GM12873 (cell line): ENCODE measurements around the gene LOXHD1.

ENCODE experiments used
- TF ChIP-seq, protein P1 (sequence below): IDR thresholded peaks from 2 replicates; pipeline ENCODE4 v1.5.1; 2012; ENCODE audit warnings: low read depth, mild to moderate bottlenecking, moderate library complexity, low read length, control low read depth; ENCODE audit not compliant: insufficient read depth; ENCODE audit errors: missing control alignments

The LOXHD1 gene

DNA sequence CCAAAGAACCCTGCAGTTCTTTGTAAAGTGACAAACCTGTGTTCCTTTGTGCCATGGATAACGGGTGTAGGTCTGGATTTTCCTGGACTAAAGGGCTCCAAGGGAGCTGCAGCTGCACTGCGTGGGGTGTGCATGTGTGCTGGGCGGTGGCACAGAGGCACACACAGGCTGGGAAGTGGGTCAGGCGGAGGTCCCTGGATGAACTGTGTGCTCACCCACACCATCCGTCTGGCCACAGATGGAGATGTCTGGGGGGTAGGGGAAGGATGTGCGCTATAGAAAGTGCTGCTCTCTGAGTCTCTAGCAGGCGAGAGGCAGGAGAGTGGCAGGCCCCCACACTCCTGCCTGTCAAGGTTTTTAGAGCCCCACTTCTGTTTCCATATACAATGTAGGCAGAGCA is 137.2 kb downstream of the LOXHD1 start:
- TF ChIP-seq, protein P1, sequence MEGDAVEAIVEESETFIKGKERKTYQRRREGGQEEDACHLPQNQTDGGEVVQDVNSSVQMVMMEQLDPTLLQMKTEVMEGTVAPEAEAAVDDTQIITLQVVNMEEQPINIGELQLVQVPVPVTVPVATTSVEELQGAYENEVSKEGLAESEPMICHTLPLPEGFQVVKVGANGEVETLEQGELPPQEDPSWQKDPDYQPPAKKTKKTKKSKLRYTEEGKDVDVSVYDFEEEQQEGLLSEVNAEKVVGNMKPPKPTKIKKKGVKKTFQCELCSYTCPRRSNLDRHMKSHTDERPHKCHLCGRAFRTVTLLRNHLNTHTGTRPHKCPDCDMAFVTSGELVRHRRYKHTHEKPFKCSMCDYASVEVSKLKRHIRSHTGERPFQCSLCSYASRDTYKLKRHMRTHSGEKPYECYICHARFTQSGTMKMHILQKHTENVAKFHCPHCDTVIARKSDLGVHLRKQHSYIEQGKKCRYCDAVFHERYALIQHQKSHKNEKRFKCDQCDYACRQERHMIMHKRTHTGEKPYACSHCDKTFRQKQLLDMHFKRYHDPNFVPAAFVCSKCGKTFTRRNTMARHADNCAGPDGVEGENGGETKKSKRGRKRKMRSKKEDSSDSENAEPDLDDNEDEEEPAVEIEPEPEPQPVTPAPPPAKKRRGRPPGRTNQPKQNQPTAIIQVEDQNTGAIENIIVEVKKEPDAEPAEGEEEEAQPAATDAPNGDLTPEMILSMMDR, result no peak

DNA sequence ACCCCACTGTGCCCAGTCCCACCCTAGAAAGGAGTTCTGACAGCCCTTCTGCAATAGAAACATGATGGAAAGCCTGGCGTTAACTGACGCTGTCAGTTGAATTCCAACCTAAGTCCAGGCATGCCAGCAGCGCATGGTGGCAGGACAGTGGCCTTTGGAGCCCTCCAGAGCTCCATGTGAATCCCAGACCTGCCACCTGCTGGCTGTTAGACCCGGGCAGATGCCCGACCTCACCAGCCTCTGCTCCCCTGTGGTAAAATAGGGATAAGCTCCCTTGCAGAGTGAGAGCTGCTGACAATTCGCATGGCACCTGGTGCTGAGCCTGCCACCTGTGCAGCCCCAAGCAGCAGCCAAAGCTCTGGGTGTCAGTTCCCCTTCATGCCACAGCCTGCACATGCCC is 138.6 kb downstream of the LOXHD1 start:
- TF ChIP-seq, protein P1, result peak; percentile 15

DNA sequence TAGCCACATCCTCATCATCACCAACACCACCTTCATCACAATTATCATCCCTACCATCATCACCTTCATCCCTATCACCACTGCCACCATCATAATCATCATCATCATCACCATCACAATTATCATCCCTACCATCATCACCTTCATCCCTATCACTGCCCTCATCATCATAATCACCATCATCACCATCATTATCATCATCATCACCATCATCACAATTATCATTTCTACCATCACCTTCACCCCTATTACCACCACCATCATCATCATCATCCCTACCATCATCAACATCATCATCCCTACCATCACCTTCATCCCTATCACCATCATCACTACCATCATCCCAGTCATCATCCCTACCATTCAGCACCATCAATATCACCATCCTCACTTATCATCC is 140.5 kb downstream of the LOXHD1 start:
- TF ChIP-seq, protein P1, result no peak

DNA sequence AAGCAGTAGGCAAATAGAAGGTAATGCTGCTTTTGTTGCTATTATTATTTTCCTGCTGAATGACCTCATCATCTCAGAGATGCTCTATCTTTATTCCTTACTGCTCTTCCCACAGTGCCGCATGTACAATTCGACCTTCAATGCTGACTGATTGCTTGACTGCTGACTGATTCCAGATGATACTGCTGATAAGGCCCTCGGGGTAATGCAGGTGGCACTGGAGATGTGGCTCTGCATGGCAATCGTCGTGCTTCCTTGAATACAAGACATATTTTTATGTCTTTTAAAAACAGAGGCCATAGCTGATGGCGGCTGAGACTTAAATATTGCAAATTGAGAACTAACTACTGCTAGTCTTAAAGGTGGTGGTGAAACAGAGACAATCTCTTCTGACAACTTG is 146.6 kb downstream of the LOXHD1 start:
- TF ChIP-seq, protein P1, result no peak

DNA sequence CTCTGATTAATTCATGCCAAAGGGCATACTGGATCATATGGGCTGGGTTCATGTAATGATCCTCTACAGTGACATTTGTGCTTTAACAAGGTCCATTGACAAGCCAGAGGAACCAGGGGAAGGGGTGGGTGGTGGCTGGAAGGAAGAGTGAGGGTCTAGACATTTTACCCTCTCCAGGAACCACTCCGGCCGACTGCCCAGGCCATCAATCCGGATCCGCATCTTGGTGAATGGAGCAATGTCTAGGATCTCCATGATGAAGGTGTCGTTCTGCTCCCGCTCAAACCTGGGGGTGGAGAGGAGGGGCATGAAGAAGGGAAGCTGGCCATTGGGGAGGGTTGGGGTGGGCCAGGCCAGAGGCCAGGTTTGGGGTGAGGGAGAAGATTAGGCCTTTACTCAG is 147.5 kb downstream of the LOXHD1 start:
- TF ChIP-seq, protein P1, result no peak

DNA sequence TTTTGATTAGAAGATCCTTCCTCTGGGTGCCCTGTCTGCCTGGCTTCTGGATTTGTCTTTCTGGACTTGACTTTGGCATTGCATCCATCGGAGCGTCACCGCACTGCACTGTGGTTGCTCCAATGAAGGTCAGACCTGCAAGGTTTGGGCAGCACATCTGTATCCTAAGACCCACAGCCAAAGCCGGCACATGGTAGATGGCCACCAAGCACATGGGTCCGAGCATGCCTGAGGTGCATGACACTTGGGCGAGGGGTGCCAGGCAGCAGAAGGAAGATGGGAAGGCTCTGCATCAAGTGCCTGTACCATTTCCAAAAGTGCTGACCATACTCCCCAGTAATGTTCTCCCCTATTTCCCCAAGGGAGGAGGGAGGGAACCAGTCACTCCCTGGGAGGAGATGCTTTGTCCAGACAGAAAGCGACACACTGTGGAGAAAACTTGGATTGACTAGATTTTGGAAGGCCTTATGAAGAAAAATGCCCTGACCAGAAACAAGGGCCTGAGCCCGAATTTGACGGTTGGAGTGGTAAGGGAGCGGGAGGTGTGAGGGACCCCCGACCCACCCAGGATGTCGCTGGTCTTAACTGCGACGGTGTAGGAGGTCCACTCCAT is 149.9 kb downstream of the LOXHD1 start:
- TF ChIP-seq, protein P1, result no peak

DNA sequence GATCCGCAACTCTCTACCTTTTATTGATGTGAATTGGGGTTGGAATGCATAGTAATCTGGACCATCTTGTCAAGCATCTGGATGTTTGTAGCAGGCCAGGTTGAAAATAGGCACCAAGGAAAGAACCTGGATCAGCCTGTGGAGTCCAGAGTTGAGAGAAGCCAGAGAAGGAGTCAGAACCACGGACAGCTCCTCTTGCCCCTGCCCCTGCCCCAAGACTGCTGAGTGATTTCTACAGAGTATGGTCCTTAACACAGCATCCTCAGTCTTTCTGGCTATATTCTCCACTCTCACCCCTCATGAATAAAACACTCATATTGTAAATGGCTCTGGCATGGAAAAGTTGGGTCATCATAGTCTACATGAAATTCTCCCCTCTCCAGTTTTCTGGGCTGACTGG is 154.6 kb downstream of the LOXHD1 start:
- TF ChIP-seq, protein P1, result no peak
